Stimulated activated naive CD8-positive, alpha-beta T cell treated with anti-CD3 and anti-CD28 coated beads, Interleukin-15, Interleukin-2, amounts not matched to agents 100 U/mL and 50 U/mL, for 24 hours (primary cell): ENCODE measurements around the gene SLC2A4.
A peak's percentile ranks its signal among the peaks of the same experiment; 100 is the strongest.

Experiments
- ATAC-seq: fragments of 150-1000 bp; cut with Tn5 transposase; one replicate; pipeline ENCODE4 v1.10.0; 2021
- DNase-seq: peaks from one replicate; pipeline ENCODE4 v3.0.0; 2021

SLC2A4 gene

DNA sequence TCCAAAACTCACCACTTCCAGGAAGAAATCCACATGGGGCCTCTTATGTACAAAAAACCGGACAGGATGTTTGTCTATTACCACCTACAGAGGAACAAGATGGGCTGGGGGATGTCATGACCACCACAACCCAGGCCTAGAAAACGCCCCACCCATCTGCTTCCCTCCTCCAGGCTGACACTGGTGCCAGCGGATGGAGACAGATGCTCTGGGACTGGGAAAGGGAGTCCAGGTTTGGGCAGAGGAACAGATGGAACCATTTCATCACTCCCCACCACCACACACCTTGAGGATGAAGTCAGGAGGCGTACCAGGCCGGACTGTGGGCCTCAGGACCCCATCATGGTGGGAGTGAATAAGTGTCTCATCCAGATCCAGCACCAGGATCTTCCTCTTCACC, 34.7 kb upstream of the SLC2A4 start:
- DNase-seq (no peak), ATAC-seq (no peak)

- DNase-seq (no peak), ATAC-seq (no peak)
Measured at GRCh38 chr17:7248796-7249195, 32.7 kb upstream of the SLC2A4 start.

DNA sequence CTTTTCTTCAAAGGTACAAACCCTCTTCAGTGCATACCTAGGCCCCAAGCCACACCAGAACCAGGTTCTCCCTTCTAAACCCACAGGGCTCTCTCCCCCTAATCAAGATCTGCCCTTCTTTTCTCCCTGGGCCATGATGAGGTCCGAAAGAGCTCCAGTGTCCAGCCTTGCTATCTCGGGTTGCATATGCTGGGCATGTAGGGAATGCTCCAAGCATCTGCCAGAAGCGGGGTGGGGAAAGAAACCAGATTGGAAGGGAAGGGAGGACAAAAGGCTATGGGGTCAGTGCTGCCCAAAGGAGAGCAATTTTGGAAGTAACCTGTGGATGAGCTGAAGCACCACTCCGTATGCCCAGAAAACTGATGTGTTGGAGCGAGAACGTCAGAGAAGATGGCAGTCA, 32.3 kb upstream of the SLC2A4 start:
- no peak for DNase-seq

DNA sequence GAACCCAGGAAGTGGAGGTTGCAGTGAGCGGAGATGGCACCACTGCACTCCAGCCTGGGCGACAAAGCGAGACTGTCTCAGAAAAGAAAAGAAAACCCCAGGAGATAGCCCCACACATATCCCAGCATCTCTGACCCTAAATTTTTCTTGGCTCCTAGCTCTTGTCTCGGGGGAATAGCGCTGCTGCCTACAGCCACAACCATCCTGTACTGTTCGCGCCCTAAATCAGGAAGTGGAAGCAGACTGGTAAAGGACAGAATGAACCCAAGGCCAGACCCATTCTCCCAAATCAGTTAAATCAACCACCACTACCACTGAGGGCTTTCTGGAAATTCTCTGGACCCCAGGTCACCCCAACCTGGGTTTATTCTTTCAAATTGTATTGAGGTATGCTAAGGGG, 31.7 kb upstream of the SLC2A4 start:
- ATAC-seq (no peak), DNase-seq (no peak)

More for the DNA sequence above, 32.3 kb upstream of the SLC2A4 start:
- no peak for ATAC-seq

GRCh38 chr17:7250695-7251627, 30.6 kb upstream of the SLC2A4 start:
- DNase-seq = no peak
- ATAC-seq = no peak

- ATAC-seq = peak; percentile 95
Measured at GRCh38 chr17:7251661-7252175, 29.8 kb upstream of the SLC2A4 start, which contains the start of gene CTDNEP1. CTDNEP1 (minus strand) TSS chr17:7251734; CDS start chr17:7251296, 438 bp downstream.

DNA sequence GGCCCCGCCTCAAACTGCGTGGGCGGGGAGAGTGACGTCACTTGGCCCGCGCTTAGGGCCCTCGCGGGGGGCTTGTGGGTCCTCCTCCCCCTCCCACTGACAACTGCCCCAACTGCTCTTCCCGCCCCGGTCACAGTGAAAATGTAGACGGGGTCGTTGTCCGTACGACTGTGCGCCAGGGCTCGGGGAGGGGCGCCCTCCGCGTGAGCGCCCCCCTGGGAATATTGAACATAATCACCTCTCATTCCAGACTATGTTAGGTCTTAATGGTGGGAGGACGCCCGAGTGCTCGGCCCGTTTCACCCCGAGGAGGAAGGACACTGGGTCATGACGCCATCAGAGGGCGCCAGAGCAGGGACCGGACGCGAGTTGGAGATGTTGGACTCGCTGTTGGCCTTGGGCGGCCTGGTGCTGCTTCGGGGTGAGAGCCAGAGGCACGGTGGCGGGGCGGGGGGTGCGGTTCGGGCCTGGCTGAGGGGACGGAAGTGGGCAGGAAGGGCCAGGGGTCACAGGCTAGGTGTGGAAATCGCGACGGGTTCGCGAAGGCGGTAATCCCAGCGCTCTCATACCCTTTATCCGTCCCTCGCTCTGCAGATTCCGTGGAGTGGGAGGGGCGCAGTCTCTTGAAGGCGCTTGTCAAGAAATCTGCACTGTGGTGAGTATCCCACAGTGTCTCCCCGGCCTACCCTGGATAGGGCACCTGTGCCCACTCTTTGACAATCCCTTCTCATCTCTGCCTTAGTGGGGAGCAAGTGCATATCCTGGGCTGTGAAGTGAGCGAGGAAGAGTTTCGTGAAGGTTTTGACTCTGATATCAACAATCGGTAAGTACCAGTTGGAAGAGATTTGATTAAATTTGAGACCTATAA, 29.1 kb upstream of the SLC2A4 start, which contains the start of gene ELP5:
TSS of gene ELP5 (plus strand) at position 40 of the 868 bp plus-strand sequence. CDS start at position 376, 336 bp downstream.
- ATAC-seq (peak; percentile 73), DNase-seq (peak; percentile 99)

More at GRCh38 chr17:7251661-7252175, 29.8 kb upstream of the SLC2A4 start, which contains the start of gene CTDNEP1:
- peak; percentile 80 for DNase-seq

- ATAC-seq (no peak), DNase-seq (no peak)
Measured at GRCh38 chr17:7253082-7253481, 28.4 kb upstream of the SLC2A4 start.

DNA sequence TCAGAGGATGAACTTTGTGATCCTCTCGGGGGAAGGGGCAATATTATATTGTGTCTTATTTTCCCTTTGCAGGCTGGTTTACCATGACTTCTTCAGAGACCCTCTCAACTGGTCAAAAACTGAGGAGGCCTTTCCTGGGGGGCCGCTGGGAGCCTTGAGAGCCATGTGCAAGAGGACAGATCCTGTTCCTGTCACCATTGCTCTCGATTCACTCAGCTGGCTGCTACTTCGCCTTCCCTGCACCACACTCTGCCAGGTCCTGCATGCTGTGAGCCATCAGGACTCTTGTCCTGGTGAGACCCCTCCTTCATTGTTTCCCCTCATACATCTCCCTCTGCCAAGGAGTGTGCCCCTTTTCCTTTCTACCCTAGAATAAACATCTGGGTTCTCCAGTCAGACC, 27.0 kb upstream of the SLC2A4 start:
- ATAC-seq (no peak), DNase-seq (no peak)

DNA sequence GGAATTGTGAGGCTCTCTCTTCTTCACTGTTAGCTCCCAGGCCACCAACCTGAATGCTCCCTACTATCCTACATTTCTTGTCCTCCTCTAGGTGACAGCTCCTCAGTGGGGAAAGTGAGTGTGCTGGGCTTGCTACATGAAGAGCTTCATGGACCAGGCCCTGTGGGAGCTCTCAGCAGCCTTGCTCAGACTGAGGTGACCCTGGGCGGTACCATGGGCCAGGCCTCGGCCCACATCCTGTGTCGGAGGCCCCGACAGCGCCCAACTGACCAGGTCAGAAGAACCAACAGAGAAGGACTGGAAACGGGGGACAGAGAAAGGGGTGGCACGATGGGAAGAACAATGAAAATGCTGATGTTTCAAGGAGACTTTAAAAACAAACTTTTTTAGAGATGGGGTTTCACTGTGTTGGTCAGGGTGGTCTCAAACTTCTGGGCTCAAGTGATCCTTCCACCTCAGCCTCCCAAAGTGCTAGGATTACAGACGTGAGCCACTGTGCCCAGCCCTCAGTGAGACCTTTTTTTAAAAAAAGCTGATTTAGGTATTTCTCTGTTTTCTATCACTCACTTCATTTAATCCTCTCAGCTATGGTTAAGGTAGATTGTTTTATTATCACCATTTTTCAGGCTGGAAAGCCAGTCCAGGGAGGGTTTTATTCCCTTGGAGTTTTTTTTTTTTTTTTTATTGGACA, 24.6 kb upstream of the SLC2A4 start:
- ATAC-seq = no peak
- no peak for DNase-seq

GRCh38 chr17:7258731-7259554, 22.6 kb upstream of the SLC2A4 start:
- ATAC-seq (peak; percentile 10), DNase-seq (peak; percentile 27)

- DNase-seq (no peak), ATAC-seq (no peak)
Measured at GRCh38 chr17:7259555-7259889, 22.0 kb upstream of the SLC2A4 start.

- ATAC-seq (no peak), DNase-seq (no peak)
Measured at GRCh38 chr17:7260151-7260550, 21.4 kb upstream of the SLC2A4 start.

DNA sequence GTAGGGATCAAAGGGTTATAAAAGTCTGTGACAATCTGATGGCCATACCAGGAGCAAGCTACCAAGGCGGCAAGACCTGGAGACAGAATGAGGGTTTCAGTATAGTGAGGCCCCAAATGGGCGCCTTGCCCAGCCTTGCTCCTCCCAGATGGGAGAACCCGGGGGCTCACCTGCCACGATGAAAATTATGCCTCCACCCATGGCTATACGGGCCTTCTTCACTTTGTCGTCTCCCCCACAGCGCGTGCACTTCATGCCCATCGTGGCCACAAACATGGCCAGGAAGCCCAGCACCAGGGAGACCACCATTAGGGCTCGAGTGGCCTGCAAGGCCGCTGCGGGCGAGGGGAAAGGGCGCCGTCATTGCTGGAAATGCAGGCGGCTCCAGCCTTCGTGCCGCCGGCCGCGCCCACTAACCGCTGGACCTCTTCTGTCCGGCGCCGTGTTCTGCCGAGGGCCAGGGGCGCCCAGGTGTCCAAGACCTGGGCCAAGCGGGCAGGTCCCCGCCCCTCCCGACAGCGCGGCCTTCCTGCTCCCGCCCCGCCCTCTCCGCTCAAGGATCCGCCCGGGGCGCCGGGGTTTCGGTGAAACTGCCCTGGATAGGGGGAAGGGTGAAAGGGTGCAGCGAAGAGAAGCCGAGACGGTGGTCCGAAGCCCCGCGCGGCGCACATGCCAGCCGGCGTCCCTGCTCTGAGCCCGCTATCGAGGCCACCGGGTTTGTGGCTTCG, 20.7 kb upstream of the SLC2A4 start:
- peak; percentile 11 for ATAC-seq
- peak; percentile 59 for DNase-seq

DNA sequence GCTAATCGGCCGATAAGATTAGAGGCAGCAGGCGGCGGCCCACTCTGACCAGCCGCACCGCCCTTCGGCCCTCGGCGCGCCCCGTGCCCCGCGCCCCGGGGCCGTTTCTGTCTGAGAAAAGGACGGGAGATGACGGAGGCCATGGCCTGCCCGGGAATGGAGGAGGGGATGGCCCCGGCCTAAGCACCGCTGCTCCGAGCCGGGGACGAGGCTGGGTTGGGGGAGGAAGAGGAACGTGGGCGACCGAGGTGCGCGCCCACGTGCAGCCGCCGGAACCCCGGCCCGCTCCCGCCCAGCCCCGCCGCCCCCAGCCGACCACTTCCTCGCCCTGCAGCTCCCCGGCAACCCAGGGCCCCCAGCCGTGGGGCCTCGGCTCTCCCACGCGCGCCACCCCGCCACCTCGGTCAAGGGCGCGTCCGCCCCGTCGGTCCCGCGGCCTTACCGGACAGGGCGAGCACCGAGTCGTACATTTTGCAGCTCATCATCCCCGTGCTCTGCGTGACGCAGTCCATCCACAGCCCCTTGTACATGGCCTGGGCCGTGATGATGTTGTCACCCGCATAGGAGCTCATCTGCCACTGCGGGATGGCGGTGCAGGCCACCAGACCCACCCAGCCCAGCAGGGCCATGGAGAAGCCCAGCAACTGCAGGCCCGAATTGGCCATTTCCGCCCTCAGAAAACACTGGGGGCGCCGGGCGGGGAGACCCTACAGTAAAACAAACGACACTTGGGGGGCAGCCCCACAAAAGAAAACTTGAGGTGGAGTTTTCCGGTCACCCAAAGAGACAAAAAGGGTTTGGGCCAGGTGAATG, 19.9 kb upstream of the SLC2A4 start:
- peak; percentile 38 for DNase-seq
- peak; percentile 20 for ATAC-seq

- ATAC-seq (no peak), DNase-seq (no peak)
Measured at GRCh38 chr17:7262192-7262934, 19.2 kb upstream of the SLC2A4 start, which contains the start of gene CLDN7. CLDN7 (minus strand) TSS chr17:7262478; CDS start chr17:7262043, 435 bp downstream.

DNA sequence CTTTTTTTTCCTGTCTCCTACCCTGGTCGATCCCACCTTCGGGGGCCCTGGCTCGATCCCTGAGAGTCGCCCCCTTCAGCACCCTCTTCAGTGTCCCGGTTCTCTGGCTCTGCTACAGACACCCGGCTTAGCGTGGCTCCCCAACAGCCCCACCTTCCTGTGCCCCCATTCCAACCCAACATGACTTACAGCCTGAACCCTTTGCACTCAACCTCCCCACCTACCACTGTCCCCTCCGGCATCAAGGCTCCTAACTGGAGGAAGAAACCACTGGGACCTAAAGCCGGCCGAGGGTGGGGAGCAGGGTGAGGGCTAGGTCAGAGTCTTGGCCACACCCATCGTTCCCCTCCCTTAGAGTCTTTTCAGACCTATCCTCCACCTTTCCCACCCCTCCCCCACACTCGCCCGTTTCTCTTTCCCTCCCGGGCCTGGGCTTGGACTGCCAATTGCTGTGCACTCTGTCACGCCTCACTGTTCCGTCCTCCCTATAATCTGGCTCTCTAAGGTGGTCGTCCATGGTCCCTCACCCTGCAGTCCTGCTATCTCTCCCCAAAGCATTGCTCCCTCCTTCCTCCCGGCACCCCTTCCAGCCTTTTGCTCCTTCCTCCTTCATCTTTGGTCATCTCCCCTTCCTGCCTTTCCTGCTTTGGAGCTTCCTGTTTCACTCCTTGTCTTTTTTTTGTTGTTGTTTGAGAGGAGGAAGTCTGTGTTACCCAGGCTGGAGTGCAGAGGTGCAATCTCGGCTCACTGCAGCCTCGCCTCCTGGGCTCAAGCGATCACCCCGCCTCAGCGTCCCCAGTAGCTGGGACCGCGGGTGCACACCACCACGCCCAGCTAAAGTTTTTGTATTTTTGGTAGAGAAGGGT, 18.4 kb upstream of the SLC2A4 start:
- no peak for ATAC-seq
- peak; percentile 45 for DNase-seq

DNA sequence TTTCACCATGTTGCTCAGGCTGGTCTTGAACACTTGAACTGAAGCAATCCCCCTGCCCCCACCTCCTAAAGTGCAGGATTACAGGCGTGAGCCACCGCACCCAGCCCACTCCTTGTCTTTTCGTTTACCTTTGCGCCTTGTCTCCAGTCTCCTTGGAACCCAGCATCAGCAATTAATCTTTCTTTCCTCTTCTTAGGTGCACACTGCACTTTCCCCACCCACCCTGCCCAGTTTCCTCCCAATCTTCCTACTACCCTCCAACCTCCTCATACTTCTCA, 17.8 kb upstream of the SLC2A4 start:
- no peak for DNase-seq
- no peak for ATAC-seq
